ENCODE results near the gene PALM2AKAP2. TPM values are rescaled to one million over a fixed set of nuclear protein-coding genes. Genes with fewer than 3 reads are reported as not detected.

The PALM2AKAP2 gene
- polyA plus RNA-seq, 2 of the 4 experiments (the other 2 are of a cell fraction) = 0.06 TPM; not detected in 1

GRCh38 chr9:109730228-109730627, 49.8 kb upstream of the PALM2AKAP2 start:
- Histone ChIP-seq H3K4me1 (no peaks in the 10 kb centered on the region), H3K9me3 (no peaks in the 10 kb centered on the region), H3K4me2 (no peak overlapping the region), H3K4me3 (no peak overlapping the region), H3K27ac (no peak overlapping the region)
- FAIRE-seq (no peak), DNase-seq (ENCODE audit: low read depth in 1 of 2, low spot score in 1 of 2) (no peak), ATAC-seq (no peak)
- POLR2A ChIA-PET = no interaction called here
- 2% methylated on average over 3 of the region's 3 CpGs for WGBS (ENCODE audit: missing lambda C conversion rate)
- CTCF ChIA-PET = no interaction called here
- TF ChIP-seq EHMT2 (IDR thresholded peaks at IDR 0.05; ENCODE audit: low read depth) (no peak), NR3C1 (IDR thresholded peaks at IDR 0.05) (no peak), HOXB5 (CRISPR knock-in tag; IDR thresholded peaks at IDR 0.05) (no peak), KDM1A (IDR thresholded peaks at IDR 0.05; ENCODE audit: low read depth) (no peak), CEBPB (IDR thresholded peaks at IDR 0.05) (no peak), KDM5A (IDR thresholded peaks at IDR 0.05) (no peak), ATOH8 (CRISPR knock-in tag; IDR thresholded peaks at IDR 0.05; ENCODE audit: low read depth) (no peak)

GRCh38 chr9:109733690-109734089, 46.3 kb upstream of the PALM2AKAP2 start:
- FAIRE-seq = no peak
- H3K9me3 ChIP-seq = no peaks in the 10 kb centered on the region
- H3K4me1 ChIP-seq = no peaks in the 10 kb centered on the region
- CTCF ChIA-PET = no interaction called here
- 6% methylated on average over 2 of the region's 2 CpGs for WGBS (ENCODE audit: missing lambda C conversion rate)
- H3K4me3 ChIP-seq = no peak overlapping the region
- no peak overlapping the region for H3K4me2 ChIP-seq
- no peak for DNase-seq (ENCODE audit: low read depth in 1 of 2, low spot score in 1 of 2)
- no peak overlapping the region for H3K27ac ChIP-seq
- POLR2A ChIA-PET = no interaction called here
- TF ChIP-seq CEBPB (IDR thresholded peaks at IDR 0.05) = peak; percentile 56 to 86; a peak in 2 of 4 replicates
- no peak for TF ChIP-seq CTCF (IDR thresholded peaks at IDR 0.05)
- ATAC-seq = no peak

GRCh38 chr9:109734814-109735213, 45.2 kb upstream of the PALM2AKAP2 start:
- no peak overlapping the region for H3K4me3 ChIP-seq
- ATAC-seq (no peak), DNase-seq (ENCODE audit: low read depth in 1 of 2, low spot score in 1 of 2) (no peak), FAIRE-seq (no peak)
- CTCF ChIA-PET = no interaction called here
- no peaks in the 10 kb centered on the region for H3K4me1 ChIP-seq
- H3K27ac ChIP-seq = no peak overlapping the region
- 0% methylated on average over 2 of the region's 2 CpGs for WGBS (ENCODE audit: missing lambda C conversion rate)
- POLR2A ChIA-PET = no interaction called here
- H3K9me3 ChIP-seq = no peaks in the 10 kb centered on the region
- no peak overlapping the region for H3K4me2 ChIP-seq
- TF ChIP-seq MYC (IDR thresholded peaks at IDR 0.05; ENCODE audit: borderline replicate concordance, low read length) (no peak), CTCF (IDR thresholded peaks at IDR 0.05) (no peak), ZSCAN20 (CRISPR knock-in tag; IDR thresholded peaks at IDR 0.05) (no peak), ZNF302 (CRISPR knock-in tag; IDR thresholded peaks at IDR 0.05) (no peak), HOXB13 (CRISPR knock-in tag; IDR thresholded peaks at IDR 0.05; ENCODE audit: low read depth) (no peak), NFE2L2 (conservative IDR thresholded peaks at IDR 0.05; ENCODE audit: low read length) (no peak), SMC3 (IDR thresholded peaks at IDR 0.05) (no peak), MAZ (IDR thresholded peaks at IDR 0.05; ENCODE audit: borderline replicate concordance, low read depth, low read length) (no peak), CEBPB (IDR thresholded peaks at IDR 0.05) (no peak), TFCP2L1 (CRISPR knock-in tag; IDR thresholded peaks at IDR 0.05) (no peak), RCOR1 (IDR thresholded peaks at IDR 0.05; ENCODE audit: low read depth, low read length) (no peak)
